GM21786 (cell line): Measurements from ENCODE around the gene ATP1B2.

Source experiments
- ATAC-seq: cut with Tn5 transposase; IDR thresholded peaks from one replicate; pipeline ENCODE4 v1.9.1; 2021; ENCODE audit not compliant: unreplicated experiment

ATP1B2 gene

GRCh38 chr17:7684851-7685532, 34.3 kb downstream of the ATP1B2 start:
- ATAC-seq, result no peak

DNA sequence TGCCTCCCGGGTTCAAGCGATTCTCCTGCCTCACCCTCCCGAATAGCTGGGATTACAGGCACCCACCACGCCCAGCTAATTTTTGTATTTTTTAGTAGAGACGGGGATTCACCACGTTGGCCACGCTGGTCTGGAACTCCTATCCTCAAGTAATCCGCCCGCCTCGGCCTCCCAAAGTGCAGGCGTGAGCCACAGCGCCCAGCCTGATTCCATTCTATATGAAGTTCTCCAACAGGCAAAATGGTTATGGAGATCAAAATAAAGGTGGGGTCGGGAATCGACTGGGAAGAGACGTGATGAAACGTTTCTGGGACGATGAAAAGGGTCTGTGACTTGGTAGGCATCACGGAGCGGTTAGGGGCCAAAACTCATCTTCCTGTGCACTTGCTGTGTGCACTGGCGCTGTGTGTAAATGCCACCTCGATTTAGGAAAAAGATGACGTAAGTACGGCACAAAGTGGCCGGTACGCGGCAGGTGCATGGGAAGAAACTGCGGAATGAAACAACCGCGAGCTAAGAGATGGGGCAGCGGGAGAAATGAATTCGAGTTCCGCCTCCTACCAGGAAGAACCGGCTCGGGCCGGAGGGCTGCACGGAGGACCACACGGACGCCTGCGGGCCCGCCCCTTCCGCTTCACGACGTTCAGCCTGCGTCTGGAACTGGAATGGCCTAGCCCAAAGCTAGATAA, 35.0 kb downstream of the ATP1B2 start:
- ATAC-seq, result peak; percentile 54

DNA sequence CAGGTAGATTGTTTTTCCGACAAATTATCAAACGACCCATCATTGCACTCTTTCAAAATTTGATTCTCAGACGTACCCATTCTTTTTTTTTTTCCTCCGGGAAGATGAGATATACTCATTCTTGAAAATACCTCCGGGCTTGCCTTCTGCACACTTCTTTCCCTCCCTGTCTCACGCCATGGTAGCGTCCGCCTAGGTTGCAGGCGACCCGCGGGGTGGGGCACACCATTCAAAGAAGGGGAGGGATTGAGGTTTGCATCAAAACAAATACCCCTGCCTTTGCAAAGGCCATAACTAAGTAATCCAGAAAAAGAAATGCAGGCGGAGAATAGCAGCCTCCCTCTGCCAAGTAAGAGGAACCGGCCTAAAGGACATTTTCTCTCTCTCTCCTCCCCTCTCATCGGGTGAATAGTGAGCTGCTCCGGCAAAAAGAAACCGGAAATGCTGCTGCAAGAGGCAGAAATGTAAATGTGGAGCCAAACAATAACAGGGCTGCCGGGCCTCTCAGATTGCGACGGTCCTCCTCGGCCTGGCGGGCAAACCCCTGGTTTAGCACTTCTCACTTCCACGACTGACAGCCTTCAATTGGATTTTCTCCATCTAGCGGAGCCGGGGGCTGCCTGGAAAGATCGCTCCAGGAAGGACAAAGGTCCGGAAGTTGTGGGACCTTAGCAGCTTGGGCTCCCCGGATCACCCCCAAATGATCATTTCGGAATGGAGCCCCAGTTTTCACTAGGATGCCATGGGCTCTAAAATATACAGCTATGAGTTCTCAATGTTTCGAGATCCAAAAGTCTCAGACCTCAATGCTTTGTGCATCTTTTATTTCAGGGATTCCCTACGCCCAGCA, 35.7 kb downstream of the ATP1B2 start:
- peak; percentile 48 for ATAC-seq

- no peak for ATAC-seq
Measured at GRCh38 chr17:7687072-7687907, 36.6 kb downstream of the ATP1B2 start, which contains the start of gene TP53. TSS of gene TP53 (minus strand) at chr17:7687490. CDS start at chr17:7676594, 10,896 bp downstream.

- peak; percentile 56 for ATAC-seq
Measured at GRCh38 chr17:7687908-7688807, 37.4 kb downstream of the ATP1B2 start, which contains the start of gene WRAP53. TSS of gene WRAP53 (plus strand) at chr17:7688477. CDS start at chr17:7688649, 172 bp downstream.

DNA sequence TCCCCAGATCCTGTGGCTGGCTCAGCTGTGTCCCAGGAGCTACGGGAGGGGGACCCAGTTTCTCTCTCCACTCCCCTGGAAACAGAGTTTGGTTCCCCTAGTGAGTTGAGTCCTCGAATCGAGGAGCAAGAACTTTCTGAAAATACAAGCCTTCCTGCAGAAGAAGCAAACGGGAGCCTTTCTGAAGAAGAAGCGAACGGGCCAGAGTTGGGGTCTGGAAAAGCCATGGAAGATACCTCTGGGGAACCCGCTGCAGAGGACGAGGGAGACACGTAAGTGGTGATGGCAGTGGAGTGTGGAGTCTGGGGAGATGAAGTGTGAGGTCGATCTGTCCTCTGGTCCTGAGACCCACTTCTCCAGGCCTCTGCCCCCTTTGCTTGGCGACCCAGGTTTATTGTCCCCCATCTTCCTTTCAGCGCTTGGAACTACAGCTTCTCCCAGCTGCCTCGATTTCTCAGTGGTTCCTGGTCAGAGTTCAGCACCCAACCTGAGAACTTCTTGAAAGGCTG, 38.1 kb downstream of the ATP1B2 start:
- no peak for ATAC-seq

DNA sequence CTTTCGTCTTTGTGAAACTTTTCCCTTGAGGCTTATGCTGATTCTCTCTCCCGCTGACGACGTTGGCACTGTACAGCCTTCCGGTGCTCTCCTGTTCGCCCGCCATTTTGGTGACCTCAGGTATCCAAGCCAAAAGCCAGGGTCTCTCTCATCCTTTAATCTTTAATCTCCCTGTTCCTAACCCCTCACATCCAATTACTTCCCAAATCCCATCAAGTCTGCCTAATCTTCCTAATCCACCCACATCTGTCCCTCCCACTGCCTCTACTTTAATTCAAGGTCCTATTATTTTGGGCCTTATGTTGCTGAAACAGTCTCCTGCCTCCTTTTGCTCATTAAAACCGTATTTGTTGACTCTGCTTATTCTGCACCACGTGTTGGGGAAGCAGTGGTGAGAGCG, 44.9 kb downstream of the ATP1B2 start:
- ATAC-seq, result no peak

- no peak for ATAC-seq
Measured at GRCh38 chr17:7697828-7698588, 47.3 kb downstream of the ATP1B2 start.

GRCh38 chr17:7700510-7700909, 49.8 kb downstream of the ATP1B2 start:
- ATAC-seq, result no peak

GRCh38 chr17:7701681-7702080, 51.0 kb downstream of the ATP1B2 start:
- ATAC-seq, result no peak

- ATAC-seq, result no peak
Measured at GRCh38 chr17:7702776-7703175, 52.0 kb downstream of the ATP1B2 start.

DNA sequence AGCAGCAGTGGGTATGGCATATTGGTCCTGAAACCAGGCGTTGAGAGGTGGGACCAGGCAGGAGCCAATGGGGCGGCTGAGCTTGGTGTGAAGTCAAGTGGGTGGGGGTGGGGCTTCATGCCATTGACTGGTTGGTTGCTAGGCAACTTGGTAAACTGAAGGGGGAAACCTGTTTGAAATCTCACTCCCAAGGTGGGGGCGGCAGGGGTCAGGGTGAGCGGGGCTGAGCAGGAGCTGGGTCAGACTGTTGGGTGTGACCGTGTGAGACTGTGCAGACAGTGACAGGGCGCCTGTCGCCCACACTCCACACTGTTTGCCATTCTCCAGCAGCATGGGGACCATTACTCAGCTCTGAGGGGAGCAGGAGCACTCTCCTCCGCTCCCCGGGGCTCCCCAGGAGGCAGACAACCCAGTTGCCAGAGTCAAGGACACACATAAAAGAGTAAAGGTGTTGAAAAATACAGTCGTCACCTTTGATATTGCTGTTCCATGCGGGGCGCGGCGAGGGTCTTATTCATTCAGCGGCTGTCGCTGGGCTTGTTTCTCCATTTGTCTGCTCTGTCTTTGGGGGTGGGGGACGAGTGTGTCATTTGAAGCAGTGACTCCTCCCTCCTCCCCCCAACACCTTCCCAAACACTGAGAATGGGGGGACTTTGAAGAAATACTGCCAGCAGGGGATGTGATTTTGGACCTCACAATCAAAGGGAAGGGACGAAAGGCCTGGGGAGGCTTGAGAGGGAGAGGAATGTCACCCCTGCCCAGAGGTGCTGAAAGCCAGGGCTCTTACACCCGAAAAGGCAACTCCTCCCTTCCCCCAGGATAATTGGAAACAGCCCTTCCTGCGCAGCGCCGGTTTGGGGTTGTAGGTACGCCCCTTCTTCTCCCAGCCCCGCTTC, 53.1 kb downstream of the ATP1B2 start:
- ATAC-seq, result no peak

DNA sequence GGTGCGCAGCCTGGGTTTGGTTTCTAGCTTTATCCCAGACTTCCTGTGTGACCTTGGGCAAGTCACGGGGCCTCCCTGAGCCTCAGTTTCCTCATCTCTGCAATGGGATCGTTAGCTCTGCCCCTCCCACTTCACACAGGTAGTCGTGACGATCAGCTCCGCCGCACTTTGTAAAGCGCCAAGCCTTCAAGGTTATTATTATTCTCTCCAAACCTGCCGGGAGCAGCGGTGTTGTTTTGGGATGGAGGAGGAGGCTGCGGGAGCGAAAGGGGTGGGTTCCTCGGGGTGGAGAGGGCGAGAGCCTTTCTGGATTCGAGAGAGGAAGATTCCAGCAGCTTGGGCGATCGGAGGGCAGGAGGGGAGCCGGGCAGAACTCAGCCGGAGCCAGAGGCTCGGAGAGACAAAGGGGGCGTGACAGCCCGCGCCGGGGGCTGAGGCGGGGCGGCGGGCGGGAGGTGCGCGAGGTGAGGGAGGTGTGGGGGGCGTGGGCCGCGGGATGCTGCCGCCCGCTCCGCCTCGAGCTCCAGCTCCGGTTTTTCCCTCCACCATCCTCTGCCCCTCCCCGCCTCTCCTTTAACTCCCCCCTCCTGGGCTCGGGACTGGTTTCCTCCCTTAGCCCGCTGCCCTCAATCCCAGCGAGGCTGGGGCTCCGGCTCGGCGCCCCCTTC, 54.0 kb downstream of the ATP1B2 start, which contains the start of gene EFNB3:
EFNB3 (plus strand) TSS at position 602 of the 668 bp plus-strand sequence. CDS start 397 bp downstream, outside the sequence.
- no peak for ATAC-seq

GRCh38 chr17:7705269-7706255, 54.8 kb downstream of the ATP1B2 start:
- ATAC-seq, result no peak

DNA sequence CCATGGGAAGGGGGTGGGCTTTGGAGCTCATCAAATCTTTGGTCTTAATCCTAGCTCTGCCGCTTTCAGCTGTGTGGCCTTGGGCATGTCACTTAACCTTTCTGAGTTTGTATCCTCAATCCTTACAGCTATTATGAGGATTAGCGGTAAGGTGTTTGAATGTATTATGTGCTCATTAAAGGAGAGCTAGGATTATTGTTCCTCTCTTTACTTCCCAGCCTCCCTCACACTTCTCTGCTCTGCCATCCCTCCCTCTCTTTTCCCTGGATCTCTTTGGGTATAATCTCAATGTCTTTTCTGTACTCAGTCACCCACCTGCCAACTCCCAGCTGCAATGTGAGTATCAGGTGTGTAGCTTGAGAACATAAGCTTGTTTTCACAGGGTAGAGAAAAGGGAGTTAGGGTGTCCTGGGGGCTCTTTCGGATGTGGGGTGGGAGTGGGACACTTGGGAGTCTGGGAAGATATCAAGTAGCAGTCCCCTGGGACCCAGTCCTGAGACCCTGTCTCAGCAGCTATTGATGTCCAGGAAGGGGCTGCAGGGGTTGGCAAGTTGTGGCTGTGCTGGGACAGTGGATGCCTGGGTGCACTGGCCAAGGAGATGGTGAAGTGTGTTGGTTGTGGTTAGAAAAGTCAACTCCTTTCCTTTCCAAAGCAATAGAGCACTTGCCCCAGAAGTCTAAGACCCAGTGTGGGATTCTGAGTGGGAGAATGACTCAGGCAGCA, 56.1 kb downstream of the ATP1B2 start:
- no peak for ATAC-seq
